GM03348 (cell line): ENCODE data around the gene HES3.
A peak's percentile ranks its signal among the peaks of the same experiment; 100 is the strongest.
"Not testable (repeated sequence)": the region's sequence is repeated elsewhere in the genome, so short reads cannot be mapped to it uniquely, and the experiment has no call there.

Experiments used
- DNase-seq: peaks from one replicate; pipeline ENCODE4 v3.0.0; 2012; ENCODE audit warnings: low spot score

Gene HES3

GRCh38 chr1:6219641-6220040, 24.3 kb upstream of the HES3 start:
- not testable (repeated sequence) for DNase-seq

GRCh38 chr1:6220236-6220635, 23.7 kb upstream of the HES3 start:
- DNase-seq = no peak

- no peak for DNase-seq
Measured at GRCh38 chr1:6221210-6221784, 22.7 kb upstream of the HES3 start.

GRCh38 chr1:6222636-6223035, 21.3 kb upstream of the HES3 start:
- no peak for DNase-seq

GRCh38 chr1:6223617-6224016, 20.4 kb upstream of the HES3 start:
- DNase-seq = no peak

- DNase-seq = no peak
Measured at GRCh38 chr1:6224718-6225117, 19.3 kb upstream of the HES3 start.

- DNase-seq = no peak
Measured at GRCh38 chr1:6225651-6226050, 18.3 kb upstream of the HES3 start.

- no peak for DNase-seq
Measured at GRCh38 chr1:6233376-6233775, 10.6 kb upstream of the HES3 start.

- peak; percentile 55 for DNase-seq
Measured at GRCh38 chr1:6234502-6235295, 9.3 kb upstream of the HES3 start.

GRCh38 chr1:6235296-6235677, 8.7 kb upstream of the HES3 start:
- no peak for DNase-seq

- DNase-seq = no peak
Measured at GRCh38 chr1:6237093-6237492, 6.9 kb upstream of the HES3 start.

- DNase-seq = no peak
Measured at GRCh38 chr1:6239213-6239752, 4.7 kb upstream of the HES3 start.

- peak; percentile 66 for DNase-seq
Measured at GRCh38 chr1:6239950-6240768, 3.8 kb upstream of the HES3 start.

- no peak for DNase-seq
Measured at GRCh38 chr1:6241107-6241886, 2.7 kb upstream of the HES3 start.

- DNase-seq = peak; percentile 53
Measured at GRCh38 chr1:6241887-6242740, 1.9 kb upstream of the HES3 start.

- no peak for DNase-seq
Measured at GRCh38 chr1:6243053-6243834, 735 bp upstream of the HES3 start.

- no peak for DNase-seq
Measured at GRCh38 chr1:6244401-6245049, 546 bp downstream of the HES3 start.

- DNase-seq = peak; percentile 94
Measured at GRCh38 chr1:6245086-6245868, 1.3 kb downstream of the HES3 start.
